Measurements from ENCODE around the gene ABCC11.

DNA sequence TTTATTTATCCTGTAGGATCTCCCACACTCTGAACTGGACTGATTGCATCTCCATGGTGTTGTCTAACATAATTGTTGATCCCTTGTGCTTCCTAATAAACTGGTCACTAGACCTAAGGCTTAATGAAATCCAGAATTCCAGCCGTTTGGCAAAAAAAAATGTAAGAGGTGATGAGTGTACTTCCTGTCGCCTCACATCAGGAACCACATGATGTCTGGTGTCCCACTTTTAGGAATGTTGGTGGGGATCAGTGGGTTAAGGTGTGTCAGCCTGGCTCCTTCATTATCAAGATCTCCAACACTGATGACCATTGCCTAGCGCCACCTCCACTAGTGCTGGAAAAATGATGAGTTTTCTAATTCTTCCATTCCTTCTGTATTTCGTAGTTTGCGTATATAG is 21.9 kb downstream of the ABCC11 start:
- no peak for TF ChIP-seq EZH2 (IDR thresholded peaks at IDR 0.05; ENCODE audit: insufficient read depth, poor library complexity, severe bottlenecking)
- TF ChIP-seq EZH2phosphoT487 (IDR thresholded peaks at IDR 0.05; ENCODE audit: insufficient read depth, low read depth), result no peak
